HepG2 (cell line): ENCODE results near the gene JPT1. TPM values are rescaled to one million over a fixed set of nuclear protein-coding genes. Genes with fewer than 3 reads are reported as not detected.
A peak's percentile ranks its signal among the peaks of the same experiment; 100 is the strongest.

Source experiments
- BRCA1 ChIP-seq: sonication (generic); formaldehyde crosslinking; IDR thresholded peaks from 2 replicates; pipeline ENCODE4 v1.4.0; 2020; ENCODE audit warnings: missing genetic modification reagents
- FOXO4 ChIP-seq: sonication (generic); formaldehyde crosslinking; conservative IDR thresholded peaks from 2 replicates; pipeline ENCODE4 v1.8.1; 2023; ENCODE audit warnings: missing genetic modification reagents
- HMG20B ChIP-seq: conservative IDR thresholded peaks from 2 replicates; pipeline ENCODE4 v1.6.1; 2016; ENCODE audit warnings: missing genetic modification reagents, missing compliant biosample characterization
- NCOR1 ChIP-seq: fragments of 200-600 bp; sonication (generic); IDR thresholded peaks from 2 replicates; pipeline ENCODE4 v1.7.0; 2017; ENCODE audit warnings: antibody characterized with exemption, low read length, borderline replicate concordance
- ONECUT2 ChIP-seq: sonication (generic); formaldehyde crosslinking; IDR thresholded peaks from 2 replicates; pipeline ENCODE4 v1.4.0; 2020; ENCODE audit warnings: missing genetic modification reagents
- REPIN1 ChIP-seq: sonication (generic); formaldehyde crosslinking; IDR thresholded peaks from 2 replicates; pipeline ENCODE4 v1.8.0; 2022; ENCODE audit warnings: missing genetic modification reagents, low read depth, mild to moderate bottlenecking, borderline replicate concordance
- RNF2 ChIP-seq: fragments of 450-650 bp; conservative IDR thresholded peaks from 2 replicates; pipeline ENCODE4 v1.6.1; 2016; ENCODE audit warnings: low read depth
- SALL2 ChIP-seq: sonication (generic); formaldehyde crosslinking; IDR thresholded peaks from 2 replicates; pipeline ENCODE4 v1.8.1; 2023; ENCODE audit warnings: mild to moderate bottlenecking, missing genetic modification reagents, inconsistent platforms
- SCMH1 ChIP-seq: sonication (generic); formaldehyde crosslinking; IDR thresholded peaks from 2 replicates; pipeline ENCODE4 v1.9.0; 2021; ENCODE audit warnings: missing genetic modification reagents, mild to moderate bottlenecking, borderline replicate concordance
- SRY ChIP-seq: sonication (generic); formaldehyde crosslinking; IDR thresholded peaks from 2 replicates; pipeline ENCODE4 v1.8.0; 2022; ENCODE audit warnings: mild to moderate bottlenecking, missing genetic modification reagents
- TFE3 ChIP-seq: IDR thresholded peaks from 2 replicates; pipeline ENCODE4 v1.6.1; 2016
- THAP8 ChIP-seq: sonication (generic); formaldehyde crosslinking; IDR thresholded peaks from 2 replicates; pipeline ENCODE4 v1.5.1; 2020; ENCODE audit warnings: missing genetic modification reagents, mild to moderate bottlenecking, borderline replicate concordance
- UBTF ChIP-seq: sonication (generic); formaldehyde crosslinking; IDR thresholded peaks from 2 replicates; pipeline ENCODE4 v1.4.0; 2020; ENCODE audit warnings: mild to moderate bottlenecking, missing genetic modification reagents
- ZBTB43 ChIP-seq: sonication (generic); formaldehyde crosslinking; conservative IDR thresholded peaks from 2 replicates; pipeline ENCODE4 v1.4.0; 2020; ENCODE audit warnings: missing genetic modification reagents
- ZFP91 ChIP-seq: sonication (generic); formaldehyde crosslinking; IDR thresholded peaks from 2 replicates; pipeline ENCODE4 v1.9.0; 2022; ENCODE audit warnings: missing genetic modification reagents, mild to moderate bottlenecking, borderline replicate concordance
- ZNF282 ChIP-seq: fragments of 450-650 bp; IDR thresholded peaks from 2 replicates; pipeline ENCODE4 v1.6.1; 2018; ENCODE audit not compliant: partially characterized antibody
- ZNF501 ChIP-seq: sonication (generic); formaldehyde crosslinking; IDR thresholded peaks from 2 replicates; pipeline ENCODE4 v1.5.1; 2020; ENCODE audit warnings: mild to moderate bottlenecking, moderate library complexity, missing genetic modification reagents
- ZNF564 ChIP-seq: sonication (generic); formaldehyde crosslinking; IDR thresholded peaks from 2 replicates; pipeline ENCODE4 v1.8.1; 2023; ENCODE audit warnings: mild to moderate bottlenecking, missing genetic modification reagents
- ZNF746 ChIP-seq: sonication (generic); formaldehyde crosslinking; IDR thresholded peaks from 2 replicates; pipeline ENCODE4 v1.8.0; 2022; ENCODE audit warnings: mild to moderate bottlenecking, missing genetic modification reagents
- ZNF788 ChIP-seq: sonication (generic); formaldehyde crosslinking; IDR thresholded peaks from 2 replicates; pipeline ENCODE4 v1.5.0; 2020; ENCODE audit warnings: mild to moderate bottlenecking, missing genetic modification reagents, borderline replicate concordance
- polyA plus RNA-seq, 8 experiments: library from polyadenylated mRNA; depleted of rRNA in 3 of 8; stranded (reverse) in 7 of 8; unstranded in 1 of 8; fragments of >200 nt; fragmentation: Illumina TruSeq in 4 of 8; extraction: Trizol in 4 of 8; gene quantifications; 2 replicates each; pipeline versions ENCODE4 v1.2.1 to v1.2.3, GENCODE V29; 2011 to 2016; ENCODE audit warnings: low read depth in 4 of 8, missing spikeins in 1 of 8, mixed read lengths in 1 of 8; ENCODE audit not compliant: insufficient read depth in 1 of 8
- total RNA-seq, 5 experiments: library from RNA; depleted of rRNA; stranded (reverse); fragments of >200 nt; fragmentation: Illumina TruSeq; extraction: Trizol; gene quantifications; 2 replicates each; pipeline ENCODE4 v1.2.3, GENCODE V29; 2016; ENCODE audit warnings: low read depth in 1 of 5

The JPT1 gene
- total and polyA plus RNA-seq, 2 of the 13 experiments (the other 11 are each of a cell fraction or from before 2014, with no cell fraction given), result 43.3 to 256 TPM

- TF ChIP-seq ZNF564, result no peak
- no peak for TF ChIP-seq ONECUT2 (CRISPR knock-in tag)
- no peak for TF ChIP-seq ZBTB43 (CRISPR knock-in tag)
- TF ChIP-seq FOXO4 (CRISPR knock-in tag), result 0 out of 2 replicates have a peak, but pooled peaks have one; percentile 68
- TF ChIP-seq HMG20B (CRISPR knock-in tag), result no peak
- TF ChIP-seq SALL2 (CRISPR knock-in tag), result no peak
- 0 out of 2 replicates have a peak, but pooled peaks have one; percentile 9 for TF ChIP-seq NCOR1
- TF ChIP-seq REPIN1 (CRISPR knock-in tag), result no peak
- TF ChIP-seq BRCA1, result no peak
- peak; percentile 7 for TF ChIP-seq ZNF501
- TF ChIP-seq RNF2, result no peak
- no peak for TF ChIP-seq ZNF746 (CRISPR knock-in tag)
- 0 out of 2 replicates have a peak, but pooled peaks have one; percentile 12 for TF ChIP-seq ZFP91 (CRISPR knock-in tag)
- no peak for TF ChIP-seq THAP8 (CRISPR knock-in tag)
- no peak for TF ChIP-seq ZNF788 (CRISPR knock-in tag)
- no peak for TF ChIP-seq SRY (CRISPR knock-in tag)
- TF ChIP-seq ZNF282, result no peak
- TF ChIP-seq TFE3, result no peak
- TF ChIP-seq UBTF (CRISPR knock-in tag), result no peak
- no peak for TF ChIP-seq SCMH1
Measured at GRCh38 chr17:75087182-75087557, 67.1 kb downstream of the JPT1 start (continued).
